ENCODE results near the gene HMGB2. TPM values are rescaled to one million over a fixed set of nuclear protein-coding genes. Genes with fewer than 3 reads are reported as not detected.

HMGB2 gene
- total and polyA plus RNA-seq, 2 donors (not counting 3 experiments of a cell fraction or from before 2014, with no cell fraction given), result 45.9 to 233 TPM

DNA sequence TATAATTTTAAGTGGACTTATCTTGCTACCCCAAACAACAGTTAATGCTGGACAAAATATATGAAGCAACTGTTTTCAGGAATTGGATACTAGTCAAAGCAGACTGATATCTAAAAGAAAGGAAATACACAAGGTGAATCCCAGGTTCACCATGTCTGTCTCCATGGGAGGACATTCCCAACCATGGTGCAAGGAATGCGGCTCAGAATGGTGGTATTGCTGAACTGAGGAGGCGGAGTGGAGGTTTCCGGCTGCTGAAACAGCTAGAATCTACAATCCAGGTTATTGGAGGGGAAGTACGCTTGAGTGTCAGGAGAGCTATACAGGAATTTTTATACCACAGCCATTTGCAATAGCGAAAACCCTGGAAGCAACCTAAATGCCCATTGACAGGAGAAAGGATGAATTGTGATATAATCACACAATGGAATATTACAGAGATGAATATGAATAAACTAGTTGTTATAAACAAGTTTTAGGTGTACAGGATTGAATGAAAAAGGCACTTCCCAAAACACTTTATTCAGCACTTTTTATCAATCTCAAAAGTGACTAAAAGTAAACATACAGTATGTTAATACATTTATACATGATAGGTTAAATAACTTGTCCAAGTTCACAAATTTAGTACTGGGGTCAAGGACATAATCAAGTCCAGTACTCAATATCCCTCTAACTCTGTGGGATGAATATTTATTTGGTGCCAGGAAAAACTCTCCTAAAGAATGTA lies 9.0 kb downstream of the HMGB2 start:
- DNase-seq (ENCODE audit: low read depth, low spot score) (no peak), FAIRE-seq (no peak)
- dilution Hi-C loops (cut with MboI; ENCODE audit: extremely low pct_ligation_motif_present, low sequenced_read_pairs), result no loop called here
- CTCF ChIA-PET, result interaction anchor here (1.3 to 7.5 kb wide), 2 partner anchors 94 to 96 kb away, joined by 4 to 214 read pairs; no protein-coding TSS in a partner anchor
- Histone ChIP-seq H3K9ac (replicated peaks; ENCODE audit: extremely low read depth, insufficient read depth, low read length) (no peak overlapping the region), H3K36me3 (ENCODE audit: control insufficient read depth in 2 of 2, extremely low read depth in 1 of 2, insufficient read depth in 2 of 2, low read length in 2 of 2) (peaks cover under 1 to 4% of the 10 kb centered on the region in 2 experiments), H3K79me2 (ENCODE audit: control insufficient read depth, insufficient read depth, low read length) (peaks cover 1% of the 10 kb centered on the region), H4K20me1 (replicated peaks; ENCODE audit: control insufficient read depth, extremely low read depth, insufficient read depth, low read length) (no peaks in the 10 kb centered on the region), H3K9me1 (replicated peaks; ENCODE audit: control insufficient read depth, extremely low read depth, insufficient read depth, low read length) (no peaks in the 10 kb centered on the region), H3K4me1 (ENCODE audit: control insufficient read depth, extremely low read depth, insufficient read depth, low read length) (no peaks in the 10 kb centered on the region), H3K4me3 (replicated peaks in 1 of 3; ENCODE audit: insufficient read depth in 1 of 3, low read depth in 1 of 3, low read length in 3 of 3) (no peak overlapping the region), H2AFZ (ENCODE audit: low read depth, low read length) (no peak overlapping the region), H3K9me3 (replicated peaks; ENCODE audit: control insufficient read depth, insufficient read depth, low read length) (no peaks in the 10 kb centered on the region), H3K4me2 (ENCODE audit: insufficient read depth, low read length) (no peak overlapping the region), H3K27ac (ENCODE audit: insufficient read depth, low read depth, low read length) (no peak overlapping the region), H3K27me3 (ENCODE audit: control insufficient read depth in 2 of 2, insufficient read depth in 2 of 2, low read length in 2 of 2) (no peaks in the 10 kb centered on the region)
- intact Hi-C loops (cut with micrococcal nuclease), result no loop called here
- POLR2A ChIA-PET, result interaction anchor here (1.3 kb wide), 1 partner anchor 9 kb away, joined by 3 read pairs; the partner anchor contains the start of gene HMGB2
- TF ChIP-seq, protein P1, sequence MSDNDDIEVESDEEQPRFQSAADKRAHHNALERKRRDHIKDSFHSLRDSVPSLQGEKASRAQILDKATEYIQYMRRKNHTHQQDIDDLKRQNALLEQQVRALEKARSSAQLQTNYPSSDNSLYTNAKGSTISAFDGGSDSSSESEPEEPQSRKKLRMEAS (IDR thresholded peaks at IDR 0.05; ENCODE audit: insufficient read depth, insufficient read length), result no peak
- TF ChIP-seq POLR2AphosphoS5 (IDR thresholded peaks at IDR 0.05; ENCODE audit: insufficient read depth, low read depth, low read length) (no peak), JUN (IDR thresholded peaks at IDR 0.05; ENCODE audit: borderline replicate concordance, insufficient read depth, insufficient read length, low read depth) (no peak), GATA2 (IDR thresholded peaks at IDR 0.05; ENCODE audit: insufficient read depth, insufficient read length, low read depth, low read length) (no peak), POLR2A (IDR thresholded peaks at IDR 0.05; ENCODE audit: low read depth, low read length) (no peak), MYC (IDR thresholded peaks at IDR 0.05; ENCODE audit: low read depth, low read length) (no peak), FOS (IDR thresholded peaks at IDR 0.05; ENCODE audit: borderline replicate concordance, insufficient read depth, low read length) (no peak), EZH2 (IDR thresholded peaks at IDR 0.05; ENCODE audit: borderline replicate concordance, low read depth, low read length, severe bottlenecking) (no peak)
- TF ChIP-seq, protein P2, sequence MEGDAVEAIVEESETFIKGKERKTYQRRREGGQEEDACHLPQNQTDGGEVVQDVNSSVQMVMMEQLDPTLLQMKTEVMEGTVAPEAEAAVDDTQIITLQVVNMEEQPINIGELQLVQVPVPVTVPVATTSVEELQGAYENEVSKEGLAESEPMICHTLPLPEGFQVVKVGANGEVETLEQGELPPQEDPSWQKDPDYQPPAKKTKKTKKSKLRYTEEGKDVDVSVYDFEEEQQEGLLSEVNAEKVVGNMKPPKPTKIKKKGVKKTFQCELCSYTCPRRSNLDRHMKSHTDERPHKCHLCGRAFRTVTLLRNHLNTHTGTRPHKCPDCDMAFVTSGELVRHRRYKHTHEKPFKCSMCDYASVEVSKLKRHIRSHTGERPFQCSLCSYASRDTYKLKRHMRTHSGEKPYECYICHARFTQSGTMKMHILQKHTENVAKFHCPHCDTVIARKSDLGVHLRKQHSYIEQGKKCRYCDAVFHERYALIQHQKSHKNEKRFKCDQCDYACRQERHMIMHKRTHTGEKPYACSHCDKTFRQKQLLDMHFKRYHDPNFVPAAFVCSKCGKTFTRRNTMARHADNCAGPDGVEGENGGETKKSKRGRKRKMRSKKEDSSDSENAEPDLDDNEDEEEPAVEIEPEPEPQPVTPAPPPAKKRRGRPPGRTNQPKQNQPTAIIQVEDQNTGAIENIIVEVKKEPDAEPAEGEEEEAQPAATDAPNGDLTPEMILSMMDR (IDR thresholded peaks at IDR 0.05; ENCODE audit: extremely low read depth in 1 of 2, insufficient read depth in 1 of 2, low read depth in 1 of 2, low read length in 2 of 2), result no peak
- no TSS peak for BruUV-seq (replicated peaks)

Measured in endothelial cell of umbilical vein (primary cell).